ENCODE data around the gene S100A9. TPM values are rescaled to one million over a fixed set of nuclear protein-coding genes. Genes with fewer than 3 reads are reported as not detected.

S100A9 gene
- polyA plus RNA-seq, 1 donor, result 40.3 TPM

DNA sequence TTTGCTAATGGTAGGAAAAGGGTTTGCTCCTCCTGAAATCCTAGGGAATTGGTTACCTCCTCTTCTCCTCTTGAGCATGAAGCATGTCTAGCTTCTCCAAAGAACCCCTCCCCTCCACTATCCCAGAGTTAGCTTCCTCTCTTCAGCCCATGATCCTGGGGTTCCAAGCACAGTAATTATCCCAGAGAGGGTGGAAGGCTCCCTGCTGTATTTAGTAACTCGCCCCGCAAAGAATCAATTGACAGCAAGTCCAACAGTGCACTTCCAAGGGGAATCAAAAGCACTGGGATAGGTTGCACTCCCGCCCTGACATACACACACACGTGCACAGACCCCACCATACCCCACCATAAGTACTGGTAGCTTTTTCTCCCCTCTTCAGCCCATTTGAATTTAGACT, 30.1 kb downstream of the S100A9 start:
- no peak overlapping the region for H3K27ac ChIP-seq (ENCODE audit: low read length)
- no CpG with 5 or more reads among the region's 4 CpGs for WGBS (ENCODE audit: insufficient coverage, low lambda C conversion rate)
- no peak overlapping the region for H3K4me3 ChIP-seq (ENCODE audit: low read length)
- H3K36me3 ChIP-seq (ENCODE audit: control insufficient read depth, insufficient read depth, low read length), result no peaks in the 10 kb centered on the region
- H3K27me3 ChIP-seq (ENCODE audit: control insufficient read depth, insufficient read depth, low read length), result no peaks in the 10 kb centered on the region
- DNase-seq, result no peak
- H3K4me1 ChIP-seq (ENCODE audit: control insufficient read depth, insufficient read depth, low read length), result no peaks in the 10 kb centered on the region
- no peaks in the 10 kb centered on the region for H3K9me3 ChIP-seq (ENCODE audit: control insufficient read depth, low read depth, low read length)

DNA sequence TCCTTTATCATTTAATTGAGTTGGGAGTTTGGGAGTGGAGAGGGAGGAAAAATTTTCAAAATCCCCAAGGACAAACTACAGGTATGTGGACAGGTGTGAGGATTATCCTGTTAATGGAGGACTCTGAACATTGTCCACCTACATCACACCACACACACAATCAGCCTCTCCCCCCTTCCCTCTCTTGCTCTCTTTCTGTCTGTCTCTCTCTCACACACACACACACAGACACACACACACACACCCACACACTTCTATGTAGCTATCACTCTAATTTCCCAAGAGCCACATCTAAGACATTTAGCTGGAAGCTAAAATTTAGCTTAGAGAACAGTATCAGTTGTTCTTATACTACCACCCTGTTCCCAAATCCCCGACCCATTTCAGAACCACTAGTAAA, 31.7 kb downstream of the S100A9 start:
- no peaks in the 10 kb centered on the region for H3K9me3 ChIP-seq (ENCODE audit: control insufficient read depth, low read depth, low read length)
- no peaks in the 10 kb centered on the region for H3K4me1 ChIP-seq (ENCODE audit: control insufficient read depth, insufficient read depth, low read length)
- DNase-seq, result no peak
- no peak overlapping the region for H3K27ac ChIP-seq (ENCODE audit: low read length)
- H3K36me3 ChIP-seq (ENCODE audit: control insufficient read depth, insufficient read depth, low read length), result no peaks in the 10 kb centered on the region
- H3K4me3 ChIP-seq (ENCODE audit: low read length), result no peak overlapping the region
- WGBS (ENCODE audit: insufficient coverage, low lambda C conversion rate), result no CpG with 5 or more reads among the region's 1 CpG
- H3K27me3 ChIP-seq (ENCODE audit: control insufficient read depth, insufficient read depth, low read length), result no peaks in the 10 kb centered on the region

DNA sequence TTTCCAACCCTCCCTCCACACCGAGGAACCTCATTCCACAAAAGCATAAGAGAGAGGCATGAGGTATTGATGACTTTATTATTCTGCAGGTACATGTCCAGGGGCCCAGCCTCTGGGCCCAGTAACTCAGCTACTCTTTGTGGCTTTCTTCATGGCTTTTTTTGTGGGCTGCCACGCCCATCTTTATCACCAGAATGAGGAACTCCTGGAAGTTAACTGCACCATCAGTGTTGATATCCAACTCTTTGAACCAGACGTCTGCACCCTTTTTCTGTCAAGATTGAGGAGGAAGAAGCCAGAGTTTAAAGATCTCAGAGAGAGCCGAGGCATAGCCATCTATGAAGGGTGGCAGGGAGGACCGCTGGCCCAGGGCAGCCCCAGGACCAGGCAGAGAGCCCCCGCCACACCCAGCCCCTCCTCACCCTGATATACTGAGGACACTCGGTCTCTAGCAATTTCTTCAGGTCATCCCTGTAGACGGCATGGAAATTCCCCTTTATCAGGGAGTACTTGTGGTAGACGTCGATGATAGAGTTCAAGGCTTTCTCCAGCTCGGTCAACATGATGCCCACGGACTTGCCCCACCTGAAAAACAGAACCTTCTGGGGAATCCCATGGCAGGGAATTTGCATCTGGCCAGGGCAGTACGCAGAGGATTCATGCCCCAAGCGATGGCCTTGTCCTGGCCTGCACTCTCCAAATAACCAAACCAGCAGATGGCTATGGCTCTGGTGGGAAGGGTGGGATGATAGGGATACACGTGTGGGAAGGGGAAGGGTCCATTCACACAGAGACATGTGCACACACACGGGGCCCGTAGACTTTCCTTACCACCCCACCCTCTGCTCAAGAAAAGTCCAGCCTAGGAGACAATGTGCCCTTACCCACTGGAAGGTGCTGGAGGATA, 32.6 kb downstream of the S100A9 start:
- no peaks in the 10 kb centered on the region for H3K36me3 ChIP-seq (ENCODE audit: control insufficient read depth, insufficient read depth, low read length)
- H3K27ac ChIP-seq (ENCODE audit: low read length), result no peak overlapping the region
- no peak overlapping the region for H3K4me3 ChIP-seq (ENCODE audit: low read length)
- H3K27me3 ChIP-seq (ENCODE audit: control insufficient read depth, insufficient read depth, low read length), result no peaks in the 10 kb centered on the region
- no peaks in the 10 kb centered on the region for H3K4me1 ChIP-seq (ENCODE audit: control insufficient read depth, insufficient read depth, low read length)
- 60% methylated on average over 1 of the region's 17 CpGs for WGBS (ENCODE audit: insufficient coverage, low lambda C conversion rate)
- DNase-seq, result no peak
- H3K9me3 ChIP-seq (ENCODE audit: control insufficient read depth, low read depth, low read length), result no peaks in the 10 kb centered on the region

DNA sequence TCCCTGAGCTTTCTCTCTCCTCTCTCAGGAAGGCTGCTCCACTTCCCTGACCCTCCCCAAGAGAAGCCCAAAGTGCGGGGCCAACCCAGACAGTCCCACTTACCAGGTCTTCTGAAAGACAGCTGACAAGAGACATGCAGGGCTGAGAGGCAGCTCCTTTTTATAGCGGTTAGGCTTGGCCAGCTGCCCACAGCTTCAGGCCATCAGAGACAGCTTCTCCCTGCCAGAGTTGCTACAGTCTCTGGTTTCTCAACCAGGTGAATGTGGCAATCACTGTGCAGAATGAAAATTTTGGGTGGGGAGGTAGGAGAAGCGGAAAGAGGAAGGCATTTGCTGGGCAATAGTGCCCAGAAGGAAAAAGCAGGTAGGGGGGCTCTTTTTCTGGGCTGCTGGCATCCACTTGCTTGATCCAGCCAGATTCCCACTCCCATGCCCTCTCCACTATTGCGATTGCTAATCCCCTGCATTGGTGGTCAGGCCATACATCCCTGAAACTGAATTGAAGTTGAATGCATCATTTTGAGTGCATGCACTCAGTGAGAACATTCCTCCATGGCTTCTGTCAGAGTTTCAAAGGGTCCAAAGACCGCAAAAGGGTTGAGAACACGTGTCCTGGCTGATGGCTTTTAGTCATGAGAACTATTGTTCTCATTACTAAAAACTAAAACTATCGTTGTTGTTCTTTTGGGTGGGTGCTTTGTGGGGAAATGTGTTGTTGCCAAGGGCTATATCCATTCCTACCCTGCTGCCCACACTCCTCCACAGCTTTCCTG, 33.5 kb downstream of the S100A9 start, which contains the start of gene S100A8:
Gene S100A8, minus strand, starts transcription at position 136 of the 773 bp plus-strand sequence. CDS start 538 bp downstream, outside the sequence.
- Histone ChIP-seq H3K4me1 (ENCODE audit: control insufficient read depth, insufficient read depth, low read length) (no peaks in the 10 kb centered on the region), H3K9me3 (ENCODE audit: control insufficient read depth, low read depth, low read length) (no peaks in the 10 kb centered on the region), H3K4me3 (ENCODE audit: low read length) (no peak within 1 kb of the TSS), H3K36me3 (ENCODE audit: control insufficient read depth, insufficient read depth, low read length) (no peaks in the 10 kb centered on the region), H3K27me3 (ENCODE audit: control insufficient read depth, insufficient read depth, low read length) (no peaks in the 10 kb centered on the region), H3K27ac (ENCODE audit: low read length) (no peak within 1 kb of the TSS)
- no CpG with 5 or more reads among the region's 7 CpGs for WGBS (ENCODE audit: insufficient coverage, low lambda C conversion rate)
- DNase-seq, result no peak

DNA sequence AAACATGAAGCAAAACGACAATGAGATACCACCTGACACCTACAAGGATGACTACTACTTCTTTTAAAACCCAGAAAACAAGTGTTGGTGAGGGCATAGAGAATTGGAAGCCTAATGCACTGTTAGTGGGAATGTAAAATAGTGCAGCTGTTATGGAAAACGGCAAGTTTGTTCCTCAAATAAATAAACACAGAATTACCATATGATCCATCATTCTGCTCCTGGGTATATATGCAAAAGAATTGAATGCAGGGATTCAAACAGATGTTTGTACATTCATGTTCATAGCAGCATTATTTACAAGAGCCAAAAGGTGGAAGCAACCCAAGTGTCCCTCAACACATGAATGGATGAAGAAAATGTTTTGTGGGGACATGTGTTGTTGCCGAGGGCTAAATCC, 34.6 kb downstream of the S100A9 start:
- H3K4me1 ChIP-seq (ENCODE audit: control insufficient read depth, insufficient read depth, low read length), result no peaks in the 10 kb centered on the region
- H3K4me3 ChIP-seq (ENCODE audit: low read length), result no peak overlapping the region
- DNase-seq, result no peak
- H3K27ac ChIP-seq (ENCODE audit: low read length), result no peak overlapping the region
- no peaks in the 10 kb centered on the region for H3K36me3 ChIP-seq (ENCODE audit: control insufficient read depth, insufficient read depth, low read length)
- H3K9me3 ChIP-seq (ENCODE audit: control insufficient read depth, low read depth, low read length), result no peaks in the 10 kb centered on the region
- WGBS (ENCODE audit: insufficient coverage, low lambda C conversion rate), result no CpG with 5 or more reads among the region's 3 CpGs
- no peaks in the 10 kb centered on the region for H3K27me3 ChIP-seq (ENCODE audit: control insufficient read depth, insufficient read depth, low read length)

DNA sequence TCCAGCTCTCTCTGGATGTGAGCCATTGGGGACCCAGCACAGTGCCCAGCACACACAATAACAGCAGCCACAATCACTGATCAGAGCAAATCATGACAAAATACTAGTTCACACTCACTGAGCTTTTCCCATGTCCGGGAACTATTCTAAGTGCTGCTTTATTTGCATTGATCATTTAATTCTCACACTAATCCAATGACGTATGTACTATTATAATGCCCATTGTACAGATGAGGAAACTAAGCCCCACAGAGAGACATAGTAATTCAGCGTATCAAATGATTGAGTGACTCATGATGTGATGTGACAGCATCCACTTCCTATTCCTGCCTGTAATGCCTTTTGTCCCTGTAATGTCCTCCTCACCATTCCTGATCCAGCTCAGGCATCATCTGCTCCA, 35.2 kb downstream of the S100A9 start:
- DNase-seq, result no peak
- no peaks in the 10 kb centered on the region for H3K27me3 ChIP-seq (ENCODE audit: control insufficient read depth, insufficient read depth, low read length)
- WGBS (ENCODE audit: insufficient coverage, low lambda C conversion rate), result 100% methylated on average over 1 of the region's 3 CpGs
- no peak overlapping the region for H3K4me3 ChIP-seq (ENCODE audit: low read length)
- no peaks in the 10 kb centered on the region for H3K4me1 ChIP-seq (ENCODE audit: control insufficient read depth, insufficient read depth, low read length)
- no peak overlapping the region for H3K27ac ChIP-seq (ENCODE audit: low read length)
- H3K9me3 ChIP-seq (ENCODE audit: control insufficient read depth, low read depth, low read length), result no peaks in the 10 kb centered on the region
- H3K36me3 ChIP-seq (ENCODE audit: control insufficient read depth, insufficient read depth, low read length), result no peaks in the 10 kb centered on the region

DNA sequence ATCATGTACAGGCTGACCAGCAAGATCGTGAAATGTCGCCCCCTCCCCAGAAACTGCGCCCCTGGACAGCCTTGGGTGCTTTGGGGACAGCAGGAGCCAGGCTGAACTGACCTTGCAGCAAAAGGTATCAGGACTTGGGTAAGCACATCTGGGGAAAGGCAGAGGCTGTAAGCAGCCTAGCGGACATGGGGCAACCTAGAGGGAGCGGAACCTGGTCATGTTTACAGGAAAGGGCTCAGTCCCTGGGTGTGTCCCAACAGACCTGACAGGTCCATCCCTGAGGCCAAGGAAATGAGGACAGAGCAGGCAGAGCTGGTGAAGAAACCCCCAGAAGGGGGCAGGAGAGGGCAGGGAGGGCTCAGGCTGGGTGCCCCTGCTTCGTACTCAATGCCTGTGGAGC, 36.3 kb downstream of the S100A9 start:
- no peak overlapping the region for H3K4me3 ChIP-seq (ENCODE audit: low read length)
- no peaks in the 10 kb centered on the region for H3K9me3 ChIP-seq (ENCODE audit: control insufficient read depth, low read depth, low read length)
- no CpG with 5 or more reads among the region's 6 CpGs for WGBS (ENCODE audit: insufficient coverage, low lambda C conversion rate)
- no peak overlapping the region for H3K27ac ChIP-seq (ENCODE audit: low read length)
- H3K36me3 ChIP-seq (ENCODE audit: control insufficient read depth, insufficient read depth, low read length), result no peaks in the 10 kb centered on the region
- H3K4me1 ChIP-seq (ENCODE audit: control insufficient read depth, insufficient read depth, low read length), result no peaks in the 10 kb centered on the region
- no peaks in the 10 kb centered on the region for H3K27me3 ChIP-seq (ENCODE audit: control insufficient read depth, insufficient read depth, low read length)
- no peak for DNase-seq

DNA sequence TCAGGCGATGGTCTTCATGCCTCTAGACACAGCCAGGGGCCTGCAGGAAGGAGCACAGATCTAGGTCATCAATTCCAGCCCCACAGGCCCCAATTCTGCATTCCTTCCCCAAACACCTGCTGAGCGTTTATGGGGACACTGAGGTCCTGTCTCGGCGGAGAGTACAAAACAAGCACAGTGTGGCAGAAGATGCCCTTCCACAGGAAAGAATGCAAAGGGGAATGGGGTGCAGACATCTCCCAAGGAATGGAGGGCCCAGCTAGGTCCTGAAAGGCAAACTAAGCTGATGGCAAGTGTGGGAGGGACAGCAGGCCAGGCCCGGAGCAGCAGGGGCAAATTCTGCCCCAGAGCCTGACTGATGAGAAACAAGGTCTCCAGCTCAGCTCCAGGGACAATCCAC, 36.7 kb downstream of the S100A9 start:
- Histone ChIP-seq H3K27ac (ENCODE audit: low read length) (no peak overlapping the region), H3K36me3 (ENCODE audit: control insufficient read depth, insufficient read depth, low read length) (no peaks in the 10 kb centered on the region), H3K4me3 (ENCODE audit: low read length) (no peak overlapping the region), H3K27me3 (ENCODE audit: control insufficient read depth, insufficient read depth, low read length) (no peaks in the 10 kb centered on the region), H3K4me1 (ENCODE audit: control insufficient read depth, insufficient read depth, low read length) (no peaks in the 10 kb centered on the region), H3K9me3 (ENCODE audit: control insufficient read depth, low read depth, low read length) (no peaks in the 10 kb centered on the region)
- WGBS (ENCODE audit: insufficient coverage, low lambda C conversion rate), result 100% methylated on average over 1 of the region's 5 CpGs
- DNase-seq, result no peak

DNA sequence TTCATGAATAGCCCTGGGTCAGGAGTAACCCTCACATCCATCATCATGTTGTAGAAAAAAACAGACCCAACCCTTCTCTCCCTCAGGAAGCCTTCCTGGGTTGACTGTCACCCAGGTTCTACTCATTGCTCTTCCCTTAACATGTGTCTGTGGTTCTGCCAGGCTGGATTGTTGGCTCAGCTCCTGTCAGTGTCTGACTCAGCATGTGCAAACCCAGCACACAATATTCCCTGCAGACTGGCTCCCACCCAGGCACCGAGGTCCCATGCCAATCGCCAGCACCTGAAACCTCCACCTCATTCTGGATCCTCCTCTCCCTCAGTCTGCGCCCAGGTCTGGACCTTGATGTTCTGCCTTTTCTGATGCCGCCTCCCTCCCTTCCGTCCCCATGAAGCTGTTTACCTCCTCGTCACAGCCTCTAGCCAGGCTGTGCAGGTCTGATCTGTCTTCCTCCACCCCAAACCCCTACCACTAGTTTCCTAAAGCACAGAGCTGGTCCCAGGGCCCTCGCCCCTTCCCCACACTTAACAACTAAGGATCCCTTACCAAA, 37.6 kb downstream of the S100A9 start:
- no peaks in the 10 kb centered on the region for H3K9me3 ChIP-seq (ENCODE audit: control insufficient read depth, low read depth, low read length)
- no peaks in the 10 kb centered on the region for H3K27me3 ChIP-seq (ENCODE audit: control insufficient read depth, insufficient read depth, low read length)
- WGBS (ENCODE audit: insufficient coverage, low lambda C conversion rate), result 0% methylated on average over 1 of the region's 7 CpGs
- no peaks in the 10 kb centered on the region for H3K36me3 ChIP-seq (ENCODE audit: control insufficient read depth, insufficient read depth, low read length)
- DNase-seq, result no peak
- H3K4me3 ChIP-seq (ENCODE audit: low read length), result no peak overlapping the region
- no peaks in the 10 kb centered on the region for H3K4me1 ChIP-seq (ENCODE audit: control insufficient read depth, insufficient read depth, low read length)
- no peak overlapping the region for H3K27ac ChIP-seq (ENCODE audit: low read length)

DNA sequence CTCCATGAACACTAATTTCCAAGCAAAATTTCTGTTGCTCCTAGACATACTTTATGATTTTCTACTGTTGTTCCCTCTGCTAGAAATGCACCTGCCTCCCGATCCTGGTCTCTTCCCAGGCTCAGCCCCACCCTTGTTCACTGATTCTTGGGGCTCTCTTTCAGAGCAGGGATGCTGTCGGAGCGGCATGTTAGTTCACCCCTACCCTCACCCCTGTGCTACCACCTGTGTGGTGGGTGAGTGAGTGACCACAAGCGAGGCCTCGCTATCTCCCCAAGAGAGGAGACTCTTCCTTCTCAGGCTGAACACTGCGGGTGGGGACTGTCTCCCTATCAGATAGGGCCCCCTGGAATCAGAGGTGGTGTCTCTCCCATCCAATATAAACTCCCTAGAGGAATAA, 38.1 kb downstream of the S100A9 start:
- no CpG with 5 or more reads among the region's 6 CpGs for WGBS (ENCODE audit: insufficient coverage, low lambda C conversion rate)
- no peaks in the 10 kb centered on the region for H3K4me1 ChIP-seq (ENCODE audit: control insufficient read depth, insufficient read depth, low read length)
- H3K4me3 ChIP-seq (ENCODE audit: low read length), result no peak overlapping the region
- H3K36me3 ChIP-seq (ENCODE audit: control insufficient read depth, insufficient read depth, low read length), result no peaks in the 10 kb centered on the region
- no peak overlapping the region for H3K27ac ChIP-seq (ENCODE audit: low read length)
- no peak for DNase-seq
- H3K9me3 ChIP-seq (ENCODE audit: control insufficient read depth, low read depth, low read length), result no peaks in the 10 kb centered on the region
- H3K27me3 ChIP-seq (ENCODE audit: control insufficient read depth, insufficient read depth, low read length), result no peaks in the 10 kb centered on the region
